Neural progenitor cell (in vitro differentiated cells): ENCODE measurements around the gene LDHAL6A. TPM values are rescaled to one million over a fixed set of nuclear protein-coding genes. Genes with fewer than 3 reads are reported as not detected.

Experiments
- DNase-seq: peaks from one replicate; pipeline ENCODE4 v3.0.0-alpha.2; 2016; ENCODE audit warnings: low spot score
- H2AFZ ChIP-seq: fragments of 200-600 bp; sonication (generic); replicated peaks from 2 replicates; pipeline ENCODE4 v1.6.1; 2016; ENCODE audit warnings: antibody characterized with exemption
- H3F3A ChIP-seq: fragments of 200-600 bp; sonication (generic); 2 replicates; pipeline ENCODE4 v1.6.1; 2016; ENCODE audit warnings: antibody characterized with exemption, low read depth
- H3K27ac ChIP-seq: fragments of 200-600 bp; sonication (generic); 2 replicates; pipeline ENCODE4 v1.5.1; 2016; ENCODE audit warnings: mild to moderate bottlenecking
- H3K27me3 ChIP-seq: fragments of 200-600 bp; sonication (generic); 2 replicates; pipeline ENCODE4 v1.6.1; 2016; ENCODE audit warnings: mild to moderate bottlenecking, moderate library complexity
- H3K36me3 ChIP-seq: fragments of 200-600 bp; sonication (generic); 2 replicates; pipeline ENCODE4 v1.5.1; 2016
- H3K4me1 ChIP-seq: fragments of 200-600 bp; sonication (generic); 2 replicates; pipeline ENCODE4 v1.6.1; 2016; ENCODE audit warnings: mixed run types
- H3K4me2 ChIP-seq: fragments of 200-600 bp; sonication (generic); 2 replicates; pipeline ENCODE4 v1.6.1; 2016
- H3K4me3 ChIP-seq: fragments of 200-600 bp; sonication (generic); 2 replicates; pipeline ENCODE4 v1.5.1; 2016
- H3K79me2 ChIP-seq: fragments of 200-600 bp; sonication (generic); 2 replicates; pipeline ENCODE4 v1.6.1; 2016; ENCODE audit warnings: low read depth
- H3K9ac ChIP-seq: fragments of 200-600 bp; sonication (generic); 2 replicates; pipeline ENCODE4 v1.6.1; 2016
- H3K9me3 ChIP-seq: fragments of 200-600 bp; sonication (generic); 2 replicates; pipeline ENCODE4 v1.5.1; 2016; ENCODE audit warnings: low read depth
- H4K20me1 ChIP-seq: fragments of 200-600 bp; sonication (generic); 2 replicates; pipeline ENCODE4 v1.6.1; 2016; ENCODE audit warnings: low read depth
- H3K27ac Mint-ChIP-seq: 3 replicates; pipeline ENCODE4 v1.8.0; 2021; ENCODE audit warnings: mixed read lengths
- H3K27me3 Mint-ChIP-seq: 2 replicates; pipeline ENCODE4 v1.8.0; 2022; ENCODE audit warnings: low read depth, mild to moderate bottlenecking, inconsistent platforms, moderate library complexity, mixed read lengths; ENCODE audit not compliant: insufficient read depth
- H3K36me3 Mint-ChIP-seq: 3 replicates; pipeline ENCODE4 v1.8.0; 2021; ENCODE audit warnings: mixed read lengths
- H3K4me1 Mint-ChIP-seq: 3 replicates; pipeline ENCODE4 v1.8.0; 2021; ENCODE audit warnings: mixed read lengths
- H3K4me3 Mint-ChIP-seq: 3 replicates; pipeline ENCODE4 v1.8.0; 2021; ENCODE audit warnings: mild to moderate bottlenecking, moderate library complexity, mixed read lengths
- H3K9me3 Mint-ChIP-seq: 3 replicates; pipeline ENCODE4 v1.8.0; 2020; ENCODE audit warnings: mixed read lengths
- CTCF ChIP-seq: fragments of 200-600 bp; sonication (generic); IDR thresholded peaks from 2 replicates; pipeline ENCODE4 v1.5.1; 2017; ENCODE audit warnings: antibody characterized with exemption, mild to moderate bottlenecking
- EZH2 ChIP-seq: fragments of 200-600 bp; sonication (generic); IDR thresholded peaks from 2 replicates; pipeline ENCODE4 v1.6.1; 2017; ENCODE audit warnings: antibody characterized with exemption, mild to moderate bottlenecking, moderate library complexity
- EZH2phosphoT487 ChIP-seq: fragments of 200-600 bp; sonication (generic); IDR thresholded peaks from 2 replicates; pipeline ENCODE4 v1.6.1; 2017; ENCODE audit warnings: antibody characterized with exemption
- total RNA-seq: library from RNA; depleted of rRNA; stranded (reverse); fragments of >200 nt; gene quantifications from 2 replicates; pipeline ENCODE4 v1.2.3, GENCODE V29; 2015; ENCODE audit warnings: low replicate concordance

Gene LDHAL6A
- total RNA-seq, 1 donor from 2014 or later: not detected

GRCh38 chr11:18461909-18462308 lies 6.3 kb downstream of the LDHAL6A start:
- Histone ChIP-seq H3K27me3 (no peaks in the 10 kb centered on the region), H3K4me2 (no peak overlapping the region), H3K36me3 (no peaks in the 10 kb centered on the region), H3K79me2 (no peaks in the 10 kb centered on the region), H3K4me3 (no peak overlapping the region), H2AFZ (no peak overlapping the region), H3K9ac (no peak overlapping the region), H3K9me3 (no peaks in the 10 kb centered on the region), H3K27ac (no peak overlapping the region), H3F3A (no peaks in the 10 kb centered on the region), H4K20me1 (no peaks in the 10 kb centered on the region), H3K4me1 (no peaks in the 10 kb centered on the region)
- Mint-ChIP-seq H3K27ac (no peak overlapping the region), H3K9me3 (no peaks in the 10 kb centered on the region), H3K4me1 (no peaks in the 10 kb centered on the region), H3K27me3 (peaks cover 2% of the 10 kb centered on the region), H3K36me3 (no peaks in the 10 kb centered on the region), H3K4me3 (no peak overlapping the region)
- no peak for TF ChIP-seq CTCF
- no peak for TF ChIP-seq EZH2
- no peak for TF ChIP-seq EZH2phosphoT487
- DNase-seq: no peak

DNA sequence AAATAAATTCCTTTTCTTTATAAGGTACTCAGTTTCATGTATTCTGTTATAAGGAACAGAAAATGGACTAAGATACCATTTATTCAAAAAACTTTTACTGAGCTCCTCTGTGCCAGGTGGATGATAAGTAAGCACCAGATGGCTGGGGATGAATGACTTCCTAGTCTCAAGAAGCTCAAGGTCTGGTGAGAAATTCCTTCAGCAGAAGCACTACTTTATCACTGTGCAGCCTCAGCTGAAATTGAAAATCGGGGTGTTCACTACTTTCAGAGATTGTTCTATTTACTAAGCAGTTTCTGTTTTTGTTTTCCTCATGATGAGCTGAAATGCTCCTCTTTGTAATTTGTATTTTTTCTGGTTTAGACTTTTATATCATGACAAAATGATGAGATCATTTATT lies 7.8 kb downstream of the LDHAL6A start:
- H3K9me3 ChIP-seq: no peaks in the 10 kb centered on the region
- Mint-ChIP-seq H3K4me3 (no peak overlapping the region), H3K4me1 (no peaks in the 10 kb centered on the region), H3K27me3 (peaks cover 2% of the 10 kb centered on the region), H3K27ac (no peak overlapping the region), H3K36me3 (no peaks in the 10 kb centered on the region), H3K9me3 (no peaks in the 10 kb centered on the region)
- no peaks in the 10 kb centered on the region for H3K79me2 ChIP-seq
- H3K4me1 ChIP-seq: no peaks in the 10 kb centered on the region
- H2AFZ ChIP-seq: no peak overlapping the region
- no peak overlapping the region for H3K4me2 ChIP-seq
- no peak overlapping the region for H3K4me3 ChIP-seq
- H3K27me3 ChIP-seq: no peaks in the 10 kb centered on the region
- H3F3A ChIP-seq: no peaks in the 10 kb centered on the region
- DNase-seq: no peak
- TF ChIP-seq EZH2: no peak
- TF ChIP-seq EZH2phosphoT487: no peak
- no peak for TF ChIP-seq CTCF
- H3K27ac ChIP-seq: no peak overlapping the region
- no peaks in the 10 kb centered on the region for H3K36me3 ChIP-seq
- H3K9ac ChIP-seq: no peak overlapping the region
- no peaks in the 10 kb centered on the region for H4K20me1 ChIP-seq

DNA sequence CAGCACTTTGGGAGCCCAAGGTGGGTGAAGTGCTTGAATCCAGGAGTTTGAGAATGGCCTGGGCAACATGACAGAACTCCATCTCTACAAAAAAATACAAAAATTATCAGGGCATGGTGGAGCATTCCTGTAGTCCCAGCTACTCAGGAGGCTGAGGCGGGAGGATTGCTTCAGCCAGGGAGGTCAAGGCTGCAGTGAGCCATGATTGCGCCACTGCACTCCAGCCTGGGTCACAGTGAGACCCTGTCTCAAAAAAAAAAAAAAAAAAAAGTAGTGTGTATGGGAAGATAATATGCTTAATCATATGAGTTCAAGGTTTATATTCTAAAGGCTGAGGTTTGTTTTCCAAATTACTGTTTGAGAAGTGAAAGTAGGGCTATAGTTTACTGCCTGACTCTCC lies 10.7 kb downstream of the LDHAL6A start:
- H3K9ac ChIP-seq: no peak overlapping the region
- no peaks in the 10 kb centered on the region for H3K9me3 Mint-ChIP-seq
- no peaks in the 10 kb centered on the region for H3K9me3 ChIP-seq
- TF ChIP-seq CTCF: no peak
- TF ChIP-seq EZH2: no peak
- TF ChIP-seq EZH2phosphoT487: no peak
- no peaks in the 10 kb centered on the region for H3K4me1 Mint-ChIP-seq
- no peaks in the 10 kb centered on the region for H4K20me1 ChIP-seq
- no peaks in the 10 kb centered on the region for H3K36me3 ChIP-seq
- H3K79me2 ChIP-seq: no peaks in the 10 kb centered on the region
- H3K4me1 ChIP-seq: no peaks in the 10 kb centered on the region
- no peaks in the 10 kb centered on the region for H3F3A ChIP-seq
- H3K27ac Mint-ChIP-seq: no peak overlapping the region
- no peak for DNase-seq
- no peaks in the 10 kb centered on the region for H3K27me3 ChIP-seq
- no peak overlapping the region for H3K4me3 Mint-ChIP-seq
- H3K4me2 ChIP-seq: no peak overlapping the region
- H2AFZ ChIP-seq: no peak overlapping the region
- H3K27ac ChIP-seq: no peak overlapping the region
- H3K27me3 Mint-ChIP-seq: no peaks in the 10 kb centered on the region
- H3K36me3 Mint-ChIP-seq: no peaks in the 10 kb centered on the region
- no peak overlapping the region for H3K4me3 ChIP-seq
